ENCODE results near the gene PALLD.

Gene PALLD

GRCh38 chr4:168852933-168853713 lies 356.3 kb downstream of the PALLD start:
- Histone ChIP-seq H3K36me3 (peaks cover 0 to 5% (median 0%) of the 10 kb centered on the region in 11 experiments; a peak in 1 of 22 replicates), H3K27ac (peak overlapping the region in 3 of 11 experiments; percentile 14 to 18 (median 15); a peak in 2 of 22 replicates), H3K4me2 (peak overlapping the region; percentile 35 to 75 (median 58); a peak in 21 of 22 replicates), H3K9me3 (replicated peaks in 1 of 11) (peaks cover 0 to 8% (median 0%) of the 10 kb centered on the region in 11 experiments; a peak in 1 of 22 replicates), H3K4me3 (no peak overlapping the region), H3K27me3 (no peaks in the 10 kb centered on the region), H3K9ac (no peak overlapping the region), H3K4me1 (peaks cover 22 to 39% (median 27%) of the 10 kb centered on the region in 10 experiments), H4K20me1 (no peaks in the 10 kb centered on the region; a peak in 1 of 22 replicates)
- TF ChIP-seq Cebpa-rat (IDR thresholded peaks at IDR 0.05): no peak

GRCh38 chr4:168853770-168854169 lies 356.9 kb downstream of the PALLD start:
- Histone ChIP-seq H3K4me2 (peak overlapping the region; percentile 35 to 75 (median 58); a peak in 21 of 22 replicates), H4K20me1 (no peaks in the 10 kb centered on the region; a peak in 1 of 22 replicates)
- no peak for TF ChIP-seq Cebpa-rat (IDR thresholded peaks at IDR 0.05)

GRCh38 chr4:168854350-168854921 lies 357.6 kb downstream of the PALLD start:
- H3K9me3 ChIP-seq (replicated peaks in 1 of 11): peaks cover 0 to 8% (median 0%) of the 10 kb centered on the region in 11 experiments; a peak in 1 of 22 replicates
- peaks cover 0 to 8% (median 0%) of the 10 kb centered on the region in 11 experiments; a peak in 1 of 22 replicates for H3K36me3 ChIP-seq
- no peaks in the 10 kb centered on the region for H3K27me3 ChIP-seq
- no peak for TF ChIP-seq Cebpa-rat (IDR thresholded peaks at IDR 0.05)
- peaks cover 10 to 26% (median 14%) of the 10 kb centered on the region in 10 experiments for H3K4me1 ChIP-seq
- H3K27ac ChIP-seq: no peak overlapping the region
- H3K4me3 ChIP-seq: no peak overlapping the region
- no peaks in the 10 kb centered on the region; a peak in 1 of 22 replicates for H4K20me1 ChIP-seq
- no peak overlapping the region for H3K9ac ChIP-seq
- peak overlapping the region in 1 of 11 experiments; percentile 3; a peak in 2 of 22 replicates for H3K4me2 ChIP-seq

More at GRCh38 chr4:168853770-168854169, 356.9 kb downstream of the PALLD start:
- Histone ChIP-seq H3K9me3 (replicated peaks in 1 of 11) (peaks cover 0 to 8% (median 0%) of the 10 kb centered on the region in 11 experiments; a peak in 1 of 22 replicates), H3K27ac (peak overlapping the region in 3 of 11 experiments; percentile 14 to 18 (median 15); a peak in 1 of 22 replicates), H3K27me3 (no peaks in the 10 kb centered on the region), H3K36me3 (peaks cover 0 to 5% (median 0%) of the 10 kb centered on the region in 11 experiments; a peak in 1 of 22 replicates), H3K4me1 (peaks cover 16 to 32% (median 21%) of the 10 kb centered on the region in 10 experiments), H3K9ac (no peak overlapping the region), H3K4me3 (no peak overlapping the region)

GRCh38 chr4:168856312-168856711 lies 359.5 kb downstream of the PALLD start:
- Histone ChIP-seq H3K27me3 (no peaks in the 10 kb centered on the region), H3K9ac (no peak overlapping the region), H3K27ac (no peak overlapping the region), H3K9me3 (replicated peaks in 1 of 11) (peaks cover 0 to 8% (median 0%) of the 10 kb centered on the region in 11 experiments; a peak in 1 of 22 replicates), H3K4me1 (peaks cover 9 to 28% (median 11%) of the 10 kb centered on the region in 10 experiments), H3K4me3 (no peak overlapping the region), H3K36me3 (peaks cover 0 to 8% (median 0%) of the 10 kb centered on the region in 11 experiments; a peak in 1 of 22 replicates), H3K4me2 (no peak overlapping the region), H4K20me1 (no peaks in the 10 kb centered on the region; a peak in 1 of 22 replicates)
- no peak for TF ChIP-seq Cebpa-rat (IDR thresholded peaks at IDR 0.05)

- Histone ChIP-seq H3K4me1 (peaks cover 9 to 28% (median 11%) of the 10 kb centered on the region in 10 experiments), H3K9me3 (replicated peaks in 1 of 11) (peaks cover 0 to 8% (median 0%) of the 10 kb centered on the region in 11 experiments; a peak in 1 of 22 replicates), H3K4me3 (no peak overlapping the region), H3K9ac (no peak overlapping the region), H3K27ac (no peak overlapping the region), H3K4me2 (no peak overlapping the region), H3K27me3 (no peaks in the 10 kb centered on the region), H4K20me1 (no peaks in the 10 kb centered on the region; a peak in 1 of 22 replicates), H3K36me3 (peaks cover 0 to 8% (median 0%) of the 10 kb centered on the region in 11 experiments; a peak in 1 of 22 replicates)
- TF ChIP-seq Cebpa-rat (IDR thresholded peaks at IDR 0.05): no peak
Observed at GRCh38 chr4:168857009-168857408, 360.2 kb downstream of the PALLD start.

- no peak overlapping the region for H3K4me3 ChIP-seq
- no peak overlapping the region for H3K9ac ChIP-seq
- H3K9me3 ChIP-seq (replicated peaks in 1 of 11): peaks cover 0 to 8% (median 0%) of the 10 kb centered on the region in 11 experiments; a peak in 1 of 22 replicates
- H3K4me1 ChIP-seq: peaks cover 8 to 28% (median 10%) of the 10 kb centered on the region in 10 experiments
- no peaks in the 10 kb centered on the region; a peak in 1 of 22 replicates for H4K20me1 ChIP-seq
- no peak overlapping the region for H3K4me2 ChIP-seq
- H3K27me3 ChIP-seq: no peaks in the 10 kb centered on the region
- no peak overlapping the region for H3K27ac ChIP-seq
- H3K36me3 ChIP-seq: peaks cover 0 to 8% (median 0%) of the 10 kb centered on the region in 11 experiments; a peak in 1 of 22 replicates
- no peak for TF ChIP-seq Cebpa-rat (IDR thresholded peaks at IDR 0.05)
Observed at GRCh38 chr4:168857546-168858314, 360.9 kb downstream of the PALLD start.

GRCh38 chr4:168859100-168859499 lies 362.2 kb downstream of the PALLD start:
- H3K36me3 ChIP-seq: peaks cover 0 to 8% (median 0%) of the 10 kb centered on the region in 11 experiments; a peak in 1 of 22 replicates
- peaks cover 0 to 15% (median 0%) of the 10 kb centered on the region in 10 experiments; a peak in 5 of 20 replicates for H3K4me1 ChIP-seq
- H3K4me3 ChIP-seq: no peak overlapping the region
- no peak overlapping the region for H3K27ac ChIP-seq
- TF ChIP-seq Cebpa-rat (IDR thresholded peaks at IDR 0.05): no peak
- H3K4me2 ChIP-seq: no peak overlapping the region
- no peaks in the 10 kb centered on the region for H3K27me3 ChIP-seq
- no peaks in the 10 kb centered on the region; a peak in 1 of 22 replicates for H4K20me1 ChIP-seq
- H3K9ac ChIP-seq: no peak overlapping the region
- H3K9me3 ChIP-seq (replicated peaks in 1 of 11): peaks cover 0 to 8% (median 0%) of the 10 kb centered on the region in 11 experiments; a peak in 1 of 22 replicates

Data from BLaER1 treated with 17β-estradiol and CSF1 and Interleukin-3, amounts not matched to agents 10 nM and 100 nM (cell line).